H54 (cell line): ENCODE measurements around the gene PAMR1.

Experiments
- DNase-seq: peaks from one replicate; pipeline ENCODE4 v3.0.0; 2011; ENCODE audit warnings: low spot score, mixed read lengths; ENCODE audit not compliant: insufficient read length
- FAIRE-seq: peaks from 3 replicates; lab custom pipeline; 2011; peaks lifted over from hg19 to GRCh38; lab: Jason Lieb, UNC
- POLR2A ChIP-seq: IDR thresholded peaks from 2 replicates; pipeline ENCODE4 v1.6.1; 2011; ENCODE audit warnings: low read depth, mild to moderate bottlenecking, low read length

The PAMR1 gene

DNA sequence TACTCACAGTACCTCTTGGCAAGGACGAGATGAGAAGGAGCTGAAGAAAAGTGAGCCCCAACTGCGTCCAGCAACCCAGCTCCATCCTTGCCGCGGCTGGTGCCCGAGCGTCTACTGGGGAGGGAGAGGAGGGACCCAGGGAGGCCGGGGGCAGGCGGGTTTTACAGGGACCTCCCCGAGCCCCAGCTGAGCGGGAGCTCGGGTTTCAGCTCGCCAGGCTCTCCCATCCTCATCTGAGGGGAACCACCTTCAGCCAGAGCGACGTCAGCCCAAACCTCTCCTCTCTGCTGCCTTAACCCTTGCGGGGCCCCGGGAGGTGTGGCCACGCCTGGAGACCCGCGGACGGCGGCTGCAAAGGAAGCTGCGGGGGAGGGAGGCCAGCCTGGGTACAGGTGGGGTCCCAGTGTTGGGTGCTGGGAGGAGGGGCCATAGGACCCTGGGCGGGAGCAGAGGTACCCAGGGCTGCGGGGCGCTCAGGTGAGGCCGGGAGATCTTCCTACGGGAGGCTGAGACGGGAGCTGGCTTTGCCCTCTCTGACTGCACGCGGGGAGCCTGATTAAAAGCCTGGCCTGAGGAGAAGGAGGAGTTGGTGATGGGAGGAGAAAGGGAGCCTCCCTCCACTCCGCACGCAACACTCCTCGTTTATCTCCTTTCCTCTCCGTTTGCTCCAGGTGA lies at the start of gene PAMR1:
TSS of gene PAMR1 (minus strand) at position 116 of the 675 bp plus-strand sequence. CDS start at position 85, 31 bp downstream.
- TF ChIP-seq POLR2A = no peak
- FAIRE-seq = no peak
- DNase-seq = peak; percentile 23

DNA sequence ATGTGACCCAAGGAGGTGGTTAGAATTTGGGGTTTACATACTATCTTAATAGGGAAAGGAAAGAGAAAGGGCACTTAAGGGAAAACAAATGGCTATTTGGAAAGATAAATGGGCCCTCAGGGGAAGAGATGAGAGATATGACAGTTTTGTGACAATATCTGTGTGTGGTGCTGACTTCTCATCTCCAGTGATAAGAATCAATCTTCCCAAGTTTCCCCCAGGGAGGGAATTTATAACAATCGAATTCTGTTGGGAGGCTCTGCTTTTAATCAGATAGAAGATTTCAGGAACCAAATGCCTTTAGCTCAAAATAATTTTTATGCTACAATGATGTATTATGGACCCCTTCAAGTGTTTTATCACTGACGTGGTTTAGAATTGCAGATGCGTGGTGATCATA lies 46.3 kb upstream of the PAMR1 start:
- no peak for TF ChIP-seq POLR2A
- FAIRE-seq = no peak
- DNase-seq = no peak

GRCh38 chr11:35567737-35568465 lies 42.5 kb upstream of the PAMR1 start:
- FAIRE-seq = no peak
- no peak for TF ChIP-seq POLR2A
- no peak for DNase-seq

- FAIRE-seq (no peak), DNase-seq (no peak)
- no peak for TF ChIP-seq POLR2A
Observed at GRCh38 chr11:35566885-35567284, 41.5 kb upstream of the PAMR1 start.

- FAIRE-seq = no peak
Observed at GRCh38 chr11:35566181-35566580, 40.8 kb upstream of the PAMR1 start.

DNA sequence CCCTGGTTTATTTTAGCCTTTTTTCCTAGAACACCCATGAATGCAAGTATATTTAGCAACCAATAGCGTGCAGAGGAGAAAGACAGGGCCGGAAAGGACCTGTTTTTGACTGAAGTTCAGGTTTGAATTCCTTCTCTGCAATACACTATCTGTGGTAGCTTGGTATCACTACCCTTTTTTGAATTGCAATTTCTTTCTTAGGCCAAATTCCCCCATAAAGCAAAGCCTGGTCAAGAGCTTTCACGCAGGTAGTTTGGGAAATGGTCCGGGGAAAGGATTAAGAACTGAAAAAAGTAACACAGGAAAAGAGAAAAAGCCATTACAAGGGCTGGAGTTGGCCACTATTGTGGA lies 38.8 kb upstream of the PAMR1 start:
- TF ChIP-seq POLR2A = no peak
- no peak for FAIRE-seq
- no peak for DNase-seq

More at GRCh38 chr11:35566181-35566580, 40.8 kb upstream of the PAMR1 start:
- TF ChIP-seq POLR2A = no peak
- no peak for DNase-seq

DNA sequence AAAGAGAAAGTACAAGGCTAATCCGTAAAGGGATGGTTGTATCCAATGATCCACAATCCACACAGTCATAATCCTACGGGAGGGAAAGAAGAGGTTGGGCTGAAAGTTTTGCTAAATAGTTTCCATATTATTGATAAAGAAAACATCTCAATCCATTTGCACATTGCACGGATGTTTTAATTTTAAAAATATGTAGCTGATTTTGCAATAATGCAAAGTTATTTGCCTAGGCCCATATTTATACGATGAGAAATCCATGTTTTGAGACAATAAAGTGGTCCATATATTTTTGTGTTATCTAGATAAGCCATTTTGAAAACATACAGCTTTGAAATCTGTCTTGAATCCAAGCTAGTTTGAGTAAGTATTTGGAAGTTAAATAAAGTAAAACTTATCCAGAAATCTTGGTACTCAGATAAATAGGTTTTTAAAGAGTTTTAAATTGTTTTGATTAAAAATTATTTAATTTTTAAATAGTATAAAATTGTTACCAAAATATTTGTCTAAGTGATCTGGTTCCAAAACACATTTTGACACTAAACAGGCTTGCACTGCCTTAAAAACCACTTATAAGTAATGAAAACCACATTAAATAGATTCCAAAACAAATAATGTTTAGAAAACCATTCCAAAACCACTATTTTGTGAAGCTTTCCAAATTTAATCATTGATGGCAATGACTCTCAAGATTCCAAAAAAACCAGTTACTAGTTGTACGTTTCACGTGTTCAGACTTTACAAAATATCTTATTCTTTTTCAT lies 38.2 kb upstream of the PAMR1 start:
- no peak for FAIRE-seq
- no peak for DNase-seq

GRCh38 chr11:35559949-35560348 lies 34.5 kb upstream of the PAMR1 start:
- TF ChIP-seq POLR2A = no peak
- FAIRE-seq = no peak
- no peak for DNase-seq

More for the DNA sequence above, 38.2 kb upstream of the PAMR1 start:
- TF ChIP-seq POLR2A = no peak

DNA sequence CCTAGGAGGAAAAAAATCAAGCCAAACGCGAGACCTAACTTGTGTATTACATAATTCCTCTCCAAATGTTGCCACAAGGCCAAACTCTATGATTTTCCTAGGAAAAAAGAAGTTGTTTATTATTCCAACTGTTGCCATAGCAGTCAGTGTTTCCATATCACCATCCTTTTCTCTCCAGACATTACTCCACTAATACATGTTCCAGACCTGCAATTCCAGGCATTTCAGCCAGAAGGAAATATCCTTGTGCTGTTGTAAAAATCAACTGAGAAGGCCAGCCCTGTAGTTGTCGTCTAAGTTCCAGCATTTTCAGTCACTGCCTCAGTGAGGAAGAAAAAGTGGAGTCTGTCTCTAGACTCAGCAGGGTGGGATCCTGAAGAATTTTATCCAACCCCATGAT lies 33.1 kb upstream of the PAMR1 start:
- FAIRE-seq = no peak
- TF ChIP-seq POLR2A = no peak
- no peak for DNase-seq

GRCh38 chr11:35555488-35555887 lies 30.1 kb upstream of the PAMR1 start:
- no peak for TF ChIP-seq POLR2A
- FAIRE-seq = no peak
- no peak for DNase-seq

- no peak for DNase-seq
Observed at GRCh38 chr11:35554491-35555437, 29.3 kb upstream of the PAMR1 start.

GRCh38 chr11:35553831-35554230 lies 28.4 kb upstream of the PAMR1 start:
- no peak for TF ChIP-seq POLR2A
- FAIRE-seq (no peak), DNase-seq (no peak)

More at GRCh38 chr11:35554491-35555437, 29.3 kb upstream of the PAMR1 start:
- no peak for FAIRE-seq
- no peak for TF ChIP-seq POLR2A

DNA sequence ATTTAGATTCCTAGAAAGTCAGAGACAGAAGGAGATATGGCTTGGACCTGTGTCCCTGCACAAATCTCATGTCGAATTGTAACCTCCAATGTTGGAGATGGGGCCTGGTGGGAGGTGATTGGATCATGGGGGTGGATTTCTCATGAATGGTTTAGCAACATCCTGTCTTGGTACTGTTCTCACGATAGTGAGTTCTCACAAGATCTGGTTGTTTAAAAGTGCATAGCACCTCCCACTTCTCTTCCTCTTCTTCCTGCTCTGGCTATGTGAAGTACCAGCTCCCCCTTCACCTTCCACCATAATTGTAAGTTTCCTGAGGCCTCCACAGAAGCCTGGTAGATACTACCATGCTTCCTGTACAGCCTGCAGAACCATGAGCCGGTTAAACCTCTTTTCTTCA lies 27.6 kb upstream of the PAMR1 start:
- no peak for TF ChIP-seq POLR2A
- FAIRE-seq (no peak), DNase-seq (no peak)
